GM21526 (cell line): ENCODE results near the gene CCDC146.

Source experiments
- ATAC-seq: cut with Tn5 transposase; IDR thresholded peaks from one replicate; pipeline ENCODE4 v1.9.1; 2021; ENCODE audit warnings: moderate library complexity; ENCODE audit not compliant: unreplicated experiment, low FRiP score

The CCDC146 gene

DNA sequence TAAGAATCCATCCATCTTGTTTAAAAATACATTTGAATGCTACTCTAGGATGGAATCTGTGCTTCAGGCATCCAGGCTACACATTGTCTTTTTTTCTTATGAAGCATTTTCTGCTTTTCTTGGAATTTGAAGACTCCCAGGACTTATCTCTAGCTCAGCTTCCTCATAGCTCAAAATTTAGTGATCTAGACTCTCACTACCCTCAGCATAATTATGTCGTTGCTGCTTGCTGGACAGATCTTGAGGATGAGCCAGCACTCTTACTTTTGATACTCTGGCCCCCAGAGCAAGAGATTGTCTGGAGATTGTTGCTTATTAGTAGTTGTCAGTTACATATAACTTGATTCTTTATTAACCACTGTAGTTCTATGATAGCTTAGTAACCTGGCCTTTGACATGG is 160.5 kb downstream of the CCDC146 start:
- no peak for ATAC-seq

DNA sequence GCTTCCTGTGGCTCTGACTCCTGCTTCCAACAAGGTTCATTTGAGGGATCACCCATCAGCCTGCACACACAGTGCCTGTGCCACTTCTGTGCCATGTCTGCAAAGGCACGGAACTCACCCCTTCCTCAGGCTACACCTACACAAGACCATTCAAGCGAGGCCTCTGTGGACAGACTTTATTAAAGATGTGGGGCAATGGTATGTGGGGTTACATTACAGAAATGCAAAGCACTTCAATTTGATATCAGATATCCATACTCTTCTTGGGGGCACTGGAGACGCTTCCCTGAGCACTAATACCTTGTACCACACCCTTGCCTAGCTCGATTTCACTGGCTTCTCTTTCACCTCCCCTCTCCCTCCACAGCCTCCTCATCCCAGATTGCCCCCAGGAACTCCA is 161.6 kb downstream of the CCDC146 start:
- ATAC-seq: no peak

DNA sequence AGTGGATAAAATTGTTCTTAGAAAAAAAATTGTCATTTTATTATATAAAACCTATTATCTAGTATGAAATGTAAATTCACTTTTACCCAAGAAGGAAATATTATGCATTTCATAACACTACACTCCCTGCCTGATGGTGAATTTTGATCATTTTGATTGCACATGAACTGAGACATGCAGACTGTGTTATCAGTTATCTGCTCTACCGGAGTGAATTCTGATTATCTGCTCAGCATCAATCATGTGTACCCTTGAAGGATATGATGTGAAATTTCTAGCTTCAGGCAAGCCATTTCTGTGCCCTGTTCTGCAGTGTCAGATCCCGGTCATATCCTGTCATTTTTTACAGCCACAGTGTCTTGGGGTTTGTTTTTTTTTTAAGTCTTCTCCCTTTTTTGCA is 162.2 kb downstream of the CCDC146 start:
- no peak for ATAC-seq

DNA sequence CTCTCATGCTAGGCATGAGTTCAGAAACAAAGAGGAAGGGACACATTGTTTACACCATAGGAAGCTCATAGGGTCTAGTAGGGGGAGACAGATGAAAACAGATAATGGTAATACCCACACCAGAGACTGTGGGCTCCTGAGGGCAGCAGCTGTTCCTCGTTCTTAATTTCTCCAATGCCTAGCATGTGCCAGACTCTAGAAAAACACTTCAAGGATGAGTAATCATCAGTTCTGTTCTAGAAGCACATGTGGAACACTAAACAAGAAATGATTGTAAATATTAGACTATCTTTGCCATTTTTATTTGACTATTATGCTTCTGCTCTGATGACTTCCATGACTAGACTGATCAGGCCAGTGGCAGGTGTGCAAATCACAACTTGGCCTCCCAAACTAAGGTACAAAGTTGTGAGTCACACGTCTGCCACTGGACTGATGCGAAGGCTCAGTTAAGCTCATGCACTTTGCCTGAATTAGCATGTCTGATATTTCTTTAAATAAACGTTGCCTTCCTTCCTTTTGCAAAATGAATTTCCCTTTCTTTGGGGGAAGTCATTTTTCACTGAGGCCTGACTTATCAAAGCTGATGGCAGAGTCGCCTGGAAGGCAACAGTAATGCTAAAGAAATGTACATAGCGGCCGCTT is 166.4 kb downstream of the CCDC146 start:
- ATAC-seq: no peak

DNA sequence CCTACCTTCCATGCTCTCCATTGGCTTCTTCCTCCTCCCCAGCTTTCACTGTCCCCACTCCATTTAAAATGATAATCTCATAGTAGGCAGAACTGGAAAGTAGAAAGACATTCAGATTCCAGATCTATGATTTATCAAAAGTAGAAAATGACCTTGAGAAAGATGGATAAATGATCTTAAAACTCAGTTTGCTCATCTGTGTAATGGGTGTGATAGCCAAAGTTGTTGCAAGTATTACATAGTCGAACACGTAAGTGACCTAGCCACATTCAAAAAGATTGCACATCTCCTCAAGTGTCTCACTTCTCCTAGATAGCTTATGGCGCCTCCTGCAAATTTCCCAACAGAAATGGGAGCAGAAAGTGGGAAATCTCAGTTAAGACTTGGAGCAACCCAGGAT is 167.0 kb downstream of the CCDC146 start:
- ATAC-seq: no peak

DNA sequence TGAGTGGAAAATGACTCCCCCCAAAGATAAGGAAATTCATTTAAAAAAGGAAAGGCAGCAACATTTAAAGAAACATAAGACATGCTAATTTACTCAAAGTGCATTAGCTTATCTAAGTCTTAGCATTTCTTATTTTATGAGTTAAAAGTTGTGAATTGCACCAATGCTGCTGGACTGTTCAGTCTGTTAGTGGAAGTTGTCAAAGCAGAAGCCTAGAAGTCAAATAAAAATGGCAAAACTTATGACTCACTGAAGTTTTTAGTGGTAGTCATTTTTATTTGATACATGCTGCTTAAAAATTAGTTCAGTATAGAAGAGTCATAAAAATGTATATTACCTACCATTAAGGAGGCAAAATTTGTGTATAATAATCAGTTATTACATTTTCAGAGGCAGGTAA is 168.0 kb downstream of the CCDC146 start:
- ATAC-seq: no peak

DNA sequence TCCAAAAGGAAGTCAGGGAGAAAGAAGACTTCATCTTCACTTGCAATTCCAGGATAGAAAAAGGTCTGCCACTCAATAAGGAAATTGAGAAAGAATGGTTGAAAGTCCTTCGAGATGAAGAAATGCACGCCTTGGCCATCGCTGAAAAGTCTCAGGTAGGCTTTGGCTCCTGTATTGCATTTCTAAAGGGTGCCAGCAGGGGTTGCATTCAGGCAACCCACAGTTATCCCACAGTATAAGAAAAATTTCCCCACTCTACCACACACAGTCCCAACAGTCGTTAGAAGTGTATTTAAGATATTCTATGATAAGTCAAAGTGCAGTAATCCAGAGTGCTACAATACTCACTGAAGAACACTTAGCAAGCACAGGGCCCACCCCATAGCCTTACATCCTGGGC is 170.6 kb downstream of the CCDC146 start:
- no peak for ATAC-seq

DNA sequence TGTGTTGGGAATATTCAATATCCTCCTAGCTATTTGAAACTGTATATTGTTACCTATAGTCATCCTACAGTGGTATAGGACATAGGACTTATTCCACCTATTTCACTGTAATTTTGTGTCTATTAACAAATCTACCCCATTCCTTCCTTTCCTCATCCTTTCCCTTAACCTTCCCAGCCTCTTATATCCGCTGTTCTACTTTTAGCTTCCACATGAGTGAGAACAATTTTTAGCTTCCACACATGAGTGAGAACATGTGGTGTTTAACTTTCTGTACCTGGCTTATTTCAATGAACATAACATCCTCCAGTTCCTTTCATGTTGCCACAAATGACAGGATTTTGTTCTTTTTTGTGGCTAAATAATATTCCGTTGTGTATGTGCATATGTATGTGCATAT is 173.1 kb downstream of the CCDC146 start:
- ATAC-seq: no peak

DNA sequence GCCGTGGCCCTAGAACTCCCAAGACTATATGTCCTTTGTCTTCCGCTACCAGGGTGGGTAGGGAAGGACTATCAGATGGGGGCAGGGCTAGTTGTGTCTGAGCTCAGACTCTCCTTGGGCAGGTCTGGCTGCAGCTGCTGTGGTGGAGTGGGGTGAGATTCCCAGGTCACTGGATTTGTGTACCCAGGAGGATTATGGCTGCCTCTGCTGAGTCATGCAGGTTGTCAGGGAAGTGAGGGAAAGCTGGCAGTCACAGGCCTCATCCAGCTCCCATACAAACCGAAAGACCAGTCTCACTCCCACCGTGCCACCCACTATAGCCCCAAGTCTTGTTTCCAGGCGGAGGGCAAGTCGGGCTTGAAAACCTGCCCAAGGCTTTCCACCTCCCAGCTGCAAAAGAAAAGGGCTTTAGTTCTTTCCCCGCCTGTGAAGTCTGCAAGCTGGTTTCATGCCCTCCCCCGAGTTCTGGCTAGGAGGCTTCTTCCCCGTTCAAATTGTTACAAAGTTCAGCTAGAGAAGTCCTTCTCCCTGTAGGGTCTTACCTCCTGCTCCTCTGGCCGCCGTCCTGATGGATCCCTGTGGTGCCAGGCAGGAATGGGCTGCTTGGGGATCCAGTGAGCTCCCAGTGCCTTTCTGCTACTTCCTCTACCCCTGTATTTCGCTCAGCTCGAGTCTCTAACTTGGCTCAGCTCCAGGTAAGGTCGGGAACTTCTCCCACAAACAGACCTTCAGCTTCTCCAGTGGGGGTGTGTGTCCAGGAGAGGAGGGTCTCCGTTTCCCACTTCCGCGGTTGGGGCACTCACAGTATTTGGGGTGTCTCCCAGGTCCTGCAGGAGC is 184.0 kb downstream of the CCDC146 start:
- no peak for ATAC-seq

DNA sequence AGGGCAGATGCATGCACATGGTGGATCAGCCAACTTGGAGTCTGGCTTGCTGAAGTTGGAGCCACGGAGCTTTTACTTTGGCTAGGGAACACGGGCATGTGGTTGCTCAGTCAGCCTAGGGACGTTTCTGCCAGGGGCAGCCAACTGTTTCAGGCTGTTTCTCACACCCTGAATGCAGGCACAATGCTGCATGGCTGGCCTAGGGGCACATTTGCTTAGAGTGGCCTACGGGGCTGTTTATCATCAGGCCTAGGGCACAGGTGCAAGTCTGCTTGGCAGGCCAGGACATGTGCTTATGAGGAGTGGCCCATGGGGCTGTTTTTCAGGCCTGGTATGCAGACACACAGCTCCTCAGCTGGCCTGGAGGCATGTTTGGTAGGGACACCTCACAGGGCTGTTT is 186.4 kb downstream of the CCDC146 start:
- no peak for ATAC-seq

DNA sequence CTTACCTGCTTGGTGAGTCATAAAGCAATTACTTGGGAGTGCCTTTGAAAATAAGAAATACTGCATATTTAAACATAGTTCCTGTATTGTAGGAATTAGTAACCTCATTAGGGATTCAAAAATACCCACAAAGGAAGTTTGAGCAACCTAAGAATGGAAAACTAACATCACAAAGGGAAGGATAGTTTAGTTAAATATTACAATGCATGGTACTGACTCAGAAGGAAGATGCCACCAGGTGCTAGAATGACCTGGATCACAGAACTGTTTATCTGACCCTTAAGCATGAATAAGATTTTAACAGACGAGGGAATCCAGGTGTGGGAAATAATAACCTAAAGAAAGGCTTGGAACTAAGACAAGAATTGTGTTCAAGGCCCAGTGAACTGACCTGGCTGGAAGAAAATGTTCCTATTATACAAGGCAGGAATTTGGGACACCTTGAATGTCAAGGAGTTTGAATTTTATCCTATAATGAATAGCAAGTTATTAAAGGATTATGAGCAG is 187.4 kb downstream of the CCDC146 start:
- no peak for ATAC-seq

DNA sequence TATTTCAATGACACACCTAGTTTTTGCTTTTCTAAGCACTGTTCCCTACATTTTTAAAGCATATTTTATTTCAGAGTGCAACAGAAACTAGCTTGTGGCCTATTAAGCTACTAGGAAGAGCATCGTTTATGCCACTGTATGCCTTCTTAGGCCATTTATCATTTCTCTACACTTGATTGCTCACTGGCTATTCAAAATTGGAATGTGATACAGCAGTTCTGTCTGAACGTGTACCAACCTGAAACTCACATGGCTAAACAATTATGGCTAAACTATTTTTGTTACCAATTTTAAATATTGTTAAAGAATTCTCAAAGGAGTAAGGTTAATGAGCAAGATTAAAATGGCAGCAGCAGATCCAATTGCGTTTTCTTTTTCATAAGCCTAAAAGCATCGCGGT is 188.6 kb downstream of the CCDC146 start:
- ATAC-seq: no peak

DNA sequence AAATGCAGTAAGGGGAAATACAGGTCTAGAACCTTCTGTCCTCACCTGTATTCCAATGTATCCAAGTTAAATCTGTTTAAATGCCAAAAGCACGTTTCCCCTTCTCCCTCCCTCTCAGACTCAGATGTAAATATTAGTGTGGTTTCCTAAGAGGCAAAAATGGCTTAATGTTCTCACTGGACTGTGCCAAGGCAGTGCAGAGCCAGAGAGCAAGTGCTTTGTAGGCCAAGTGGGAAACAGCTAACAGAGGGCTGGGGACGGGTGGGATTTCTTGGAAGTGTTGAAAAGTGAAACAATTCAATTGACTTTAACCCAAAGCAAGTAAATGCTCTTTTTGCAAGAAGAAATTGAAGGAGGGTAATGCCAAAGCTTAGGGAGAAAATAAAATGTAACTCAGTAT is 190.7 kb downstream of the CCDC146 start:
- no peak for ATAC-seq

DNA sequence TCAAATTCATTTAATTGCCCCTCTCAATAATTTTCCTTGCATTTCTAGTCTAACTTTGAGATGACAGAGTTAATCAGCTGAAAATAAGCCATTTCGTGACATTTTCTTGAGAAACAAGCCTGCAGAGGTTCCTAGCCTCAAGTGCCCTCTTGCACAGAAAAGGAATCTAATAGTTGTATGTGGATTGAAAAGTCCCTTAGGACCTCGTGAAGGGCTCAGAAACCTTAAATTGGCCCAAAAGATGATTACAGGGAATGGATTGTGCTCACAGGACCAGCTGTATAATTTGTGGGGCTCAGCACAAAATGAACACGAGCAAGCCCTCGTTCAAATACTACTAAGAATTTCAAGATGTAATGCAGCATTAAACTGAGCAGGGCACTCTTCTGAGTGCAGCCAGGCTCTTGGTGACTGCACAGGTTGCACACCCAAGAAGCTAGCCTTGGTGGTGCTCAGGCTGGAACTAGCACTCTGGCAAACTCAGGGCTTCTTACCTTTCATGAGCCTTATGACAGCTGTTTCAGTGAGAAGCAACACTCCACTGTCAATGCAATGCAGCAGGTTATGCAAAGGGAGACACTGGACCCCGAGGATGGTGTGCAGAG is 191.6 kb downstream of the CCDC146 start:
- ATAC-seq: no peak

DNA sequence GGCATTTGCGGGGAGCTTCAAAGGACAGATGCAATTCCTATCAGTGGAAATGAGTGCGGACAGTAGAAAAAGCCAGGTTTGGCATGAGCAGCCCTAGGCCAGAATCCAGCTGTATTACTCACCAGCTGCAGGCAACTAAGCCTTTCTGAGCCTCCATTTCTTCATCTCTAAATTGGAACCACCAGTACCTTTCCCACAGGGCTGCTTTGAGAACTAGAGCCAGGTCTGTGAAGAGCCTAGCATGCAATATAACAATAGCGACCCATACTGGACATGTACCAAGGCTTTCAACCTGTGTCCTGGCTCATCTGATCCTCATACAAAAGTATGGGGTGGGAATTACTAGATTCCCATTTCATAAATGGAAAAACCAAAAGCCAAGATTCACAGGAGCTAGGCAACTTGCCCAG is 192.8 kb downstream of the CCDC146 start:
- no peak for ATAC-seq

DNA sequence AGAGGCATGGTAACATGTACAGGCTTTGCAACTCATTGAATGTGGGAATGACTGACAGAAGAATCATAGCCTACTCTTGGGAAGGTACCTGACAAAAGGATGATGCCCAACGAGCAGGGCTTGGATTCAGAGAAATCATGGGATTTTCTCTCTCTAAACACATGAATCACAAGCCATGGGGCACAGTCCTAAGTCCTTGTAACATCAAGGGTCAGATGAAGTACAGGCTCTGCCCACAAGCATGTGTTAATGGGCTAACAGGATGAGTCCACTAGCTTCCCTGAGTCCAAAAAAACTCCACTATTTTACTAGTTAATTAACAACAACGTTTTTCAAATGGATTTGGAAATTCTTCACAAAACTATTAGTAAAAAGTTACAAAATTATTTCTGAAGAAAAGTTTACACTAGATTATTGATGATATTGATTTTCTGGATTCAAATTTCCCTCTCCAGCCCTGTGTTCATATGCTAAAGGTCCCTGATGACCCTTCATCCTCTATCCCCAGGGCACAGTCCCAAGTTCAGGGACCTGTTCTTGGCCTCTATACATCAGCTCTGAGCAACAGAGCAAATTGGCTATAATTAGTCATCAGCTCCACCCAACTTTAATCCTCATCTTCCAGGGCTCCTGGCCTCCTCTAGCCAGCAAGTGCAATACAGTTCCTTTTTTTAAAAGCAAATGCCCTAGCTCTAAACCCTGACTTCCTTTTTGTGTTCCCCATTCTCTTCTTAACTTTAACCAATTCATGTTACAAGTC is 194.0 kb downstream of the CCDC146 start:
- ATAC-seq: no peak

DNA sequence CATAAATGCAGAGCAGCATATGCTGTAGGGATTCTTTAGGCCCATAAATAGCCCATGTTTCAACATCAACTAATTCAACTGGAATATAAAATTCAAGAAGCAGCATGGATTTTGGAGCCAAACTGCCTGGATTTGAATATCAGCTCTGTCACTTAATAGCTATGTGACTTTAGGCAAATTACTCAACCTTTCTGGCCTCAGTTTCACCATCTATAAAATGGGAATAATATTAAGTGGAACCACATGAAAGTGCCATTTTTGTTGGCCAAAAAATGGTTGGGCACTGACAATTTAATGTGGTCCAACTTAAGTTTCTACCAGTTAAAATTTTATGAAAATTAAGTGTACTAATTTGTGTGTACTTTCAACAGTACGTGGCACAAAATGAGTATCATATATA is 195.6 kb downstream of the CCDC146 start:
- no peak for ATAC-seq

DNA sequence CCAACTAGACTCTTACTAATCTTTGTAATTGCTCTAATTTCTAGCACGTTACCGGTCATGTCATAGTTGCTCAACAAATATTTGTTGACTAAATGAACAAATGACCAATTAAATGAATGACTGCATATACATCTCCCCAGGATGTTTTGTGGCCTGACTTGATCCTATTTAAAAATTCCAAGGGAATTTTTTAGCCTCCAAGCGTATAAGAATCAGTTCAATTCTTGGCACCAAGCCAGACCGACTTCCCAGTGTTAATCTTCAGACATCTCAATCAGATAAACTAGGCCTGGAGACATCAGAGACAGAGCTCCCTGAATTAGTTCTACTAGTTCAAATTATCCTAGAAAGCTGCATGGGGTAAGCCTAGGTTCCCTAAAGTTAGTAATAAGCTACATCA is 197.7 kb downstream of the CCDC146 start:
- ATAC-seq: no peak

DNA sequence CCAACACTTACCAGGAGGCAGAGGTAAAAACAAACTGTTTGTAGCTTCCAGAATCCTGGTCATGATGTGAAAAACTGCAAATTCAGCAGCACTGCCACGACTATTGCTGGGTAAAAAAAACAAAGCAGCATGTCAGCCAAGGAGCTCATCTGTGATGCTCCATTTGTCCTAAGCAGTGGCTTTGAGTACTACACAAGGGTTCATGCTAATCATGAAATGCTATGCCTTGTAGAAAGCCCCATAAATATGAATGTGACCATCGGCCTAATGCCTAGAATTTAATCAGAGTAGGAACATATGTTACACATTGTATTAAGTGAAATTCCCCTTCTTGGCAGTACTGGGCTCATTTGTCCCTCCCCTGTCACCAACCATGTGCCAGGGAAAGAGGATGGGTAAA is 198.3 kb downstream of the CCDC146 start:
- ATAC-seq: no peak

DNA sequence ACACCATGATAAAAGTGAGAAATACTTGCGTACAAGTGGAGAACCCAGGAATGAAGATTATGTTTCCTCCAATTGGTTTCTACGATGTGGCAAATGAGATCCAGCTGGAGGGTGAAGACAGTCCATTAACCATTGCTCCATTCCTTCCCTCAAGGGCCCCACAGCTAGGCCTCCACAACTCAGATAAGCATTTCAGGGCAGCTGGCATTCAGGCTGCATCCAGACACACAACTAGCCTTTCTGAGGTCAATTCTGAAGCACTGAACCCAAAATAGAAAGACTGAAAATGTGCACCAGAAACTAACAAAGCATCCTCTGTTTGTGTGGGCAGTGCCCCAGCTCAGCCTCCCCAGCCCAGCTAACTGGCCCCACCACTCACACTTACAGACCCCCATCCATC is 198.9 kb downstream of the CCDC146 start:
- no peak for ATAC-seq

DNA sequence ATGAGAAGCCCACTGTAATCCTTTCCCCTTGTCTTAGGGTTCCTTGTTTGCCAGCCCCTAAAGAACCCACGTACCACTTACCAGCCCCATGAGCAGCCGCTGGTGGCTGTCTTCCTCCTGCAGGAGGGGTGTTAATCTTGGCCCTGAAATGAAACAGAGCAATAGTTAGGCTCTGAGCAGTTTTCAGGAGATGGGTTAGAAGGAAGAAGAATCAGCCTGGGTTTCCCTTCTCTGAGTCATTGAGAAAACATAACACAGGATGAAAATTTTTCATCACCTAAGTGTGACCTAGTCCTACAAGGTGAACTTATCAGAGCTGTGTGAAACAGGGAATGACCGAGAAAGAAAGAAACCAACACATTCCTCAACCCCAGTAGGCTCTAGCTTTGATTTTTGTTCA is 203.7 kb downstream of the CCDC146 start:
- no peak for ATAC-seq
